ENCODE results near the gene ADAM19.

ADAM19 gene

DNA sequence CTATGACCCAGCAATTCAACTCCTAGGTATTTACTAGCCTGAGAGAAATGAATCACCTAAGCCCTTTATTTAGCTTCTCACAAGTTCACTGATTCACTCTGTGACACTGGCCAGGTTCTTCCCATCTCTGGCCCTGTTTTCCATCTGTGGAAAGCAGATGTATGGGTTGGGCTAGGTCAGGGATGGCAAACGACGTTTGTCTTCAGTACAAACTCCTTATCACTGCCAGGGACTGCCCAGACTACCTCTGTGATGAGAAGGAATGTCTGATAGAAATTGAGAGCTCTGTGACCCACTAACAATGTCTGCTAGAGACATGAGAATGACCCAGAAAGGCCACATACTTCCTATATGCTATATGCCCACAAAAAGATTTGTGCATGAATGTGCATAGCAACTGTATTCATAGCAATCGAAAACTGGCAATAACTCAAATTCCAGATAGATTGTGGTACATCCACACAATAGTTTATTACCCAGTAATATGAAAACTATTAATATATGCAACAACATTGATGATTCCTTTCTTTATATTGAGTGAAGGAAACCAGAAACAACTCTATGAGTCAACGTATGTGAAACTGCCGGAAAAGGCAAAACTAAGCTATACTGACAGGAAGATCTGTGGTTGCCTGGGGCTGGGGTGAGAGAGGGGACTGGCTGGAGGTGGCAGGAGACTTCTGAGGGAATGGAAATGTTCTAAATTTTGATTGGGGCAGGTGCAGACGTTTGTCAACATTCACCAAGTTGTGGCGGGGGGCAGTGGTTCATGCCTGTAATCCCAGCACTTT, 32.0 kb upstream of the ADAM19 start:
- TF ChIP-seq, protein P1, sequence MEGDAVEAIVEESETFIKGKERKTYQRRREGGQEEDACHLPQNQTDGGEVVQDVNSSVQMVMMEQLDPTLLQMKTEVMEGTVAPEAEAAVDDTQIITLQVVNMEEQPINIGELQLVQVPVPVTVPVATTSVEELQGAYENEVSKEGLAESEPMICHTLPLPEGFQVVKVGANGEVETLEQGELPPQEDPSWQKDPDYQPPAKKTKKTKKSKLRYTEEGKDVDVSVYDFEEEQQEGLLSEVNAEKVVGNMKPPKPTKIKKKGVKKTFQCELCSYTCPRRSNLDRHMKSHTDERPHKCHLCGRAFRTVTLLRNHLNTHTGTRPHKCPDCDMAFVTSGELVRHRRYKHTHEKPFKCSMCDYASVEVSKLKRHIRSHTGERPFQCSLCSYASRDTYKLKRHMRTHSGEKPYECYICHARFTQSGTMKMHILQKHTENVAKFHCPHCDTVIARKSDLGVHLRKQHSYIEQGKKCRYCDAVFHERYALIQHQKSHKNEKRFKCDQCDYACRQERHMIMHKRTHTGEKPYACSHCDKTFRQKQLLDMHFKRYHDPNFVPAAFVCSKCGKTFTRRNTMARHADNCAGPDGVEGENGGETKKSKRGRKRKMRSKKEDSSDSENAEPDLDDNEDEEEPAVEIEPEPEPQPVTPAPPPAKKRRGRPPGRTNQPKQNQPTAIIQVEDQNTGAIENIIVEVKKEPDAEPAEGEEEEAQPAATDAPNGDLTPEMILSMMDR (IDR thresholded peaks at IDR 0.05; ENCODE audit: borderline replicate concordance, control extremely low read depth, extremely low read depth, insufficient read depth, missing control alignments): no peak
- no peak for DNase-seq (ENCODE audit: low spot score)
- in situ Hi-C loops (cut with MboI; ENCODE audit: low sequenced_read_pairs, unreplicated experiment): no loop called here

DNA sequence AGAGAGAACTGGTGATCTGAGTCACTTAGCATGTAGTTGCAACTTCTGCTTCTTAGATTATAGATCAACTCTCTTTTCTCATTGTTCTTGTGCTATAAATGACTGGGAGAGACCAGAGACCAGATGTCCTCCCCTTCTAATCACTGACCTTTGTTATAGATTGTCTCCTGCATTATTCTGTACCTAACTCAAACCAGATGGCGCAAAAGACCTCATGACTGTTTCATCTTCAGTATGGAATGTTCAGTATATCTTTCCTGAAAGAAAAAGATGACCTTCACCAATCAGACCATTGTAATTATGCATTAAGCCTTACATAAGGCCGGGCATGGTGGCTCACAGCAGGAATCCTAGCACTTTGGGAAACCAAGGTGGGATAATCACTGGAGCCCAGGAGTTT, 30.5 kb upstream of the ADAM19 start:
- TF ChIP-seq, protein P1 (IDR thresholded peaks at IDR 0.05; ENCODE audit: borderline replicate concordance, control extremely low read depth, extremely low read depth, insufficient read depth, missing control alignments): no peak
- in situ Hi-C loops (cut with MboI; ENCODE audit: low sequenced_read_pairs, unreplicated experiment): no loop called here
- no peak for DNase-seq (ENCODE audit: low spot score)

DNA sequence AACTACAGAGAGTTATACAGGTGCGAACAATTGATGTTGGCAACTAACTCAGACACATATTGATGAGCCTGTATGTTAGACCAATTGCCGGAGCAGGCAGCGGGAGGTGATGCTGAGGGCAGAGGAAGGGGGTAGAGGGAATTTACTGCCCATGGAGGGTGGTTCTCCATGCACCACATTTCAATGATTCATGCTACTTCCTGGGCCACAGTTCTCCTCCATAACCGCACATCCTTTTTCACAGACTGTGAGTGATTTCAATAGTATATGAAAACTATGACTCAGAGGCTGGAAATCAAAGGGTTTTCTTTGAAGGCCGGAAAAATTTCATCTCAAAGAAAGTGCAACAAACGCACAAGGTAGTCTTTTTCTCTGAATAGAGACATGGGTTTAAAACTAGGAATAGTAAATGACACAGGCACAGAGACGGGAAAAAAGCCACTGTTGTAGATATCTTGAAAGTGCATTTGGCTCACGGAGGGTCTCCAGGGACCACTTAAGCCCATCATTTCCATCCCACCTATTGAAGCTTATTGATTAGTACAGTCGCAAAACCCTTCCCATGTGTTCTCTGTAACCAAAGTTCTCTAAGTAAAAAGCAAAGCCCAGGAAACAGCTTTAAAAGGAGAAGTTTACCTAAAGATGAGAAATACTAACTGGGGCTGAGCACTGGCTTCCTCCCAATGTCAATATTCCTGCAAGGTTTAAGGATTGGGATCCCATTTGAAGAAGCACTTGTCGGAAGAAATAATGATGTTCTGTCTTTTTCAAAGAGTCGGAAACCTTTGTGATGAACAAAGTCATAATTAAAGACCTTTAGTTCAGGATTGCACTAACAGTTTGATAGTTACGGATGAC, 28.0 kb upstream of the ADAM19 start:
- in situ Hi-C loops (cut with MboI; ENCODE audit: low sequenced_read_pairs, unreplicated experiment): no loop called here
- TF ChIP-seq, protein P1 (IDR thresholded peaks at IDR 0.05; ENCODE audit: borderline replicate concordance, control extremely low read depth, extremely low read depth, insufficient read depth, missing control alignments): no peak
- no peak for DNase-seq (ENCODE audit: low spot score)

DNA sequence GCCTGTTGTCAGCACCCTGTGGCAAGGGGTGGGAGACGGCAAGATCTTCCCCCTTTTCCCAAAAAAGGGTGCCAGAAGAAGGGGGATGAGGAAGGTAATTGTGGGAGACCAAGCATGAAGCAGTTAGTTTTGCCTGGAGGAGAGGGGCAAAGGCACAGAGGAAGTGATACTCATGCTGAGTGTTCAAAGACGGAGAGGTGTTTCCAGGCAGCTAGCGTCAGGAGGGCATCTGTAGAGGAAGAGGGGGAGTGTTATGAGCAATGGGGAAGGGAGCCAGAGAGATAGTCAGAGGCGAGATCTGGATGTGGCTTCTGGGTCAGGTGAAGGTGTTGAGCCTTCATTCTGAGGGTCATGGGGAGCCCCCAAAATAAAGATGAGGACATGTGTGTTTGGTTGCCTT, 26.9 kb upstream of the ADAM19 start:
- in situ Hi-C loops (cut with MboI; ENCODE audit: low sequenced_read_pairs, unreplicated experiment): no loop called here
- TF ChIP-seq, protein P1 (IDR thresholded peaks at IDR 0.05; ENCODE audit: borderline replicate concordance, control extremely low read depth, extremely low read depth, insufficient read depth, missing control alignments): no peak
- DNase-seq (ENCODE audit: low spot score): no peak

DNA sequence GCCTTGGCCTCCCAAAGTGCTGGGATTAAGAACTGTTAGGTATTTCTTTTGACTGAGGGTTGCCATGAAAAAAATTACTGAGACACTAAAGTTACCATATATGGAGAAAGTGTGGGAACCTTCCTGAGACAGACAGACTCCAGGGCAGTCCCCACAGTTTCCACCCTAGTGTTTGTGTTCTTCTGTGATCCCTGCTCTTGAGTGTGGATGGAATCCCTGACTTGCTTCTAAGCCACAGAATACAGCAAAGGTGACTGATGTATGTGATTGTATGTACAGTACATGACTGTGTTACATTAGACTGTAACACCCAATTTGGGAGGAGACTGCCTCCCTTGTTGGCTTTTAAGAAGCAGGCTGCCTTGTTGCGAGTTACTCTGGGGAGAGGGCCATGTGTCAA, 24.7 kb upstream of the ADAM19 start:
- in situ Hi-C loops (cut with MboI; ENCODE audit: low sequenced_read_pairs, unreplicated experiment): no loop called here
- TF ChIP-seq, protein P1 (IDR thresholded peaks at IDR 0.05; ENCODE audit: borderline replicate concordance, control extremely low read depth, extremely low read depth, insufficient read depth, missing control alignments): no peak
- no peak for DNase-seq (ENCODE audit: low spot score)

DNA sequence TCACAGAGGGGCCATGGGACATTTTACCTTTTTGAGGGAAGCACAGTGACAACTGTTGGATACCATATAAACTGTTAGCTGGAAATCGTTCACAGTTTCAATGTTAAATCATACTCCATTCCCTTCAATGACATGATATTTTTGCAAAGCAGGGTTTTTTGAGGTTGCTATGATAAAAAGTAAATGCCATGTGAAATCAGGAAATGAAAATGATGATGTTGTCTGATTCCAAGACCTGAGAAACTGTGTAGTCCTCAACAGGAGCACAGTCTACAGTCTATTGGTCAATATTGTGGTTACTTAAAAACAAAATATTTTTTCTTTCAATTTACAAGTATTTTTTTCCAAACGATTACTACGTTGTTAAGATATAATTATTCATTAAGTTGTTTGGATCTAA, 24.0 kb upstream of the ADAM19 start:
- TF ChIP-seq, protein P1 (IDR thresholded peaks at IDR 0.05; ENCODE audit: borderline replicate concordance, control extremely low read depth, extremely low read depth, insufficient read depth, missing control alignments): no peak
- in situ Hi-C loops (cut with MboI; ENCODE audit: low sequenced_read_pairs, unreplicated experiment): no loop called here
- DNase-seq (ENCODE audit: low spot score): no peak

All from GM13976 (cell line).